Kidney (tissue), 14 donors: Measurements from ENCODE around the gene ERG28. TPM values are rescaled to one million over a fixed set of nuclear protein-coding genes. Genes with fewer than 3 reads are reported as not detected.

ENCODE experiments used
- DNase-seq, 5 donors: peaks; one replicate each; pipeline ENCODE4 v3.0.0-alpha.2; 2013 to 2020
- FAIRE-seq: peaks from 2 replicates; lab custom pipeline; 2012; peaks lifted over from hg19 to GRCh38; lab: Jason Lieb, UNC
- H3K27ac ChIP-seq, 2 donors: one replicate each; pipeline ENCODE4 v1.7.0; 2013; ENCODE audit warnings: low read depth in 2 of 2, low read length in 2 of 2, inconsistent platforms in 1 of 2
- H3K27me3 ChIP-seq: one replicate; pipeline ENCODE4 v1.7.1; 2013; ENCODE audit warnings: low read length, inconsistent platforms; ENCODE audit not compliant: control insufficient read depth, insufficient read depth
- H3K36me3 ChIP-seq, 3 donors: one replicate each; pipeline versions ENCODE4 v1.7.0 to v1.7.1; 2013; ENCODE audit warnings: low read length in 3 of 3, control low read depth in 1 of 3, inconsistent platforms in 1 of 3; ENCODE audit not compliant: insufficient read depth in 3 of 3, control insufficient read depth in 2 of 3
- H3K4me1 ChIP-seq, 3 donors: one replicate each; pipeline versions ENCODE4 v1.7.0 to v1.7.1; 2013; ENCODE audit warnings: low read length in 3 of 3, inconsistent platforms in 1 of 3, low read depth in 1 of 3; ENCODE audit not compliant: control insufficient read depth in 2 of 3, insufficient read depth in 2 of 3
- H3K4me3 ChIP-seq, 3 donors: one replicate each; pipeline versions ENCODE4 v1.7.0 to v1.8.1; 2013; ENCODE audit warnings: low read length in 3 of 3, control low read depth in 1 of 3, inconsistent platforms in 1 of 3
- H3K9ac ChIP-seq, 3 donors: one replicate each; pipeline versions ENCODE4 v1.7.0 to v1.7.1; 2013; ENCODE audit warnings: low read length in 3 of 3, control low read depth in 1 of 3, inconsistent platforms in 1 of 3
- H3K9me3 ChIP-seq, 3 donors: one replicate each; pipeline versions ENCODE4 v1.7.0 to v1.7.1; 2013; ENCODE audit warnings: low read length in 3 of 3, control low read depth in 1 of 3, inconsistent platforms in 1 of 3; ENCODE audit not compliant: control insufficient read depth in 2 of 3, insufficient read depth in 1 of 3
- intact Hi-C: fragments of 100-400 bp; cut with DNase I; formaldehyde crosslinking; loops from one replicate; pipeline ENCODE4 v1.11.1; 2022
- polyA plus RNA-seq: library from polyadenylated mRNA; stranded (reverse); fragments of 350-450 nt; fragmentation: Illumina TruSeq; extraction: RNeasy Lipid Tissue Mini Kit (QIAGEN cat#74804); gene quantifications from one replicate; pipeline ENCODE4 v1.2.3, GENCODE V29; 2014; ENCODE audit warnings: low read depth, low replicate concordance; ENCODE audit not compliant: insufficient read depth
- total RNA-seq: library from RNA; stranded (reverse); fragmentation: NEBNext Ultra II Directional; extraction: Animal tissue kit (Norgen Biotek cat#: 25700); gene quantifications from one replicate; pipeline ENCODE4 v1.2.1, GENCODE V29; 2021
- TF ChIP-seq, protein P1 (sequence below): IDR thresholded peaks from 3 replicates; pipeline ENCODE4 v1.5.1; 2012; ENCODE audit warnings: mild to moderate bottlenecking, moderate library complexity, borderline replicate concordance; ENCODE audit not compliant: insufficient read depth; ENCODE audit errors: extremely low read depth
- donor health status: control.
- donor health status: control.
- donor health status: control.
- donor health status: control.
- donor health status: control.
- donor health status: DM: yes; HTN: yes; CAD: no.
- donor health status: Normal renal cell carcinoma (clear cell type).

The ERG28 gene
- total and polyA plus RNA-seq, 2 donors from 2014 or later = 17.9 to 34.8 TPM

DNA sequence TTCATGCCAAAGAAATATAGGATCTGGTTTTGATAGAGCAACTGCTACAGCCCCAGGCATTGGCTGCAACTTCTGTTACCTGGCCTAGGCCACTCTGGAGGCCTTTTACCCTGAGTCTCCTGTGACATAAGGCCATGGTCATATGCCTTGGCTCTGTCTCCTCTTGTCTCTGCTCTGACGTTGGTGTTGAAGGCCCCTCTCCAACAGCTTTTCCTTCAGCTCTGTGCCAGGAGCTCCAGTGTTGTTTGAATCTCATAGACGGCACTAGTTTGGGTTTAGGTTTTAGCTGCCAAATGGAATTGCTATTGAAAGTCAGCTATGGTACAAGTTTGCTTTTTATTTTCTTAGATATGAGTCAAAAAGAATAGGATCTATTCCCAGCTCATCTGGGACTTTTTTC lies 41.4 kb upstream of the ERG28 start:
- FAIRE-seq = no peak
- Histone ChIP-seq H3K9me3 (no peaks in the 10 kb centered on the region), H3K36me3 (peaks cover 4 to 16% (median 11%) of the 10 kb centered on the region in 3 donors), H3K9ac (no peak overlapping the region), H3K4me1 (no peaks in the 10 kb centered on the region), H3K4me3 (no peak overlapping the region), H3K27ac (no peak overlapping the region), H3K27me3 (no peaks in the 10 kb centered on the region)
- DNase-seq = no peak
- TF ChIP-seq, protein P1, sequence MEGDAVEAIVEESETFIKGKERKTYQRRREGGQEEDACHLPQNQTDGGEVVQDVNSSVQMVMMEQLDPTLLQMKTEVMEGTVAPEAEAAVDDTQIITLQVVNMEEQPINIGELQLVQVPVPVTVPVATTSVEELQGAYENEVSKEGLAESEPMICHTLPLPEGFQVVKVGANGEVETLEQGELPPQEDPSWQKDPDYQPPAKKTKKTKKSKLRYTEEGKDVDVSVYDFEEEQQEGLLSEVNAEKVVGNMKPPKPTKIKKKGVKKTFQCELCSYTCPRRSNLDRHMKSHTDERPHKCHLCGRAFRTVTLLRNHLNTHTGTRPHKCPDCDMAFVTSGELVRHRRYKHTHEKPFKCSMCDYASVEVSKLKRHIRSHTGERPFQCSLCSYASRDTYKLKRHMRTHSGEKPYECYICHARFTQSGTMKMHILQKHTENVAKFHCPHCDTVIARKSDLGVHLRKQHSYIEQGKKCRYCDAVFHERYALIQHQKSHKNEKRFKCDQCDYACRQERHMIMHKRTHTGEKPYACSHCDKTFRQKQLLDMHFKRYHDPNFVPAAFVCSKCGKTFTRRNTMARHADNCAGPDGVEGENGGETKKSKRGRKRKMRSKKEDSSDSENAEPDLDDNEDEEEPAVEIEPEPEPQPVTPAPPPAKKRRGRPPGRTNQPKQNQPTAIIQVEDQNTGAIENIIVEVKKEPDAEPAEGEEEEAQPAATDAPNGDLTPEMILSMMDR = no peak
- intact Hi-C loops = no loop called here

DNA sequence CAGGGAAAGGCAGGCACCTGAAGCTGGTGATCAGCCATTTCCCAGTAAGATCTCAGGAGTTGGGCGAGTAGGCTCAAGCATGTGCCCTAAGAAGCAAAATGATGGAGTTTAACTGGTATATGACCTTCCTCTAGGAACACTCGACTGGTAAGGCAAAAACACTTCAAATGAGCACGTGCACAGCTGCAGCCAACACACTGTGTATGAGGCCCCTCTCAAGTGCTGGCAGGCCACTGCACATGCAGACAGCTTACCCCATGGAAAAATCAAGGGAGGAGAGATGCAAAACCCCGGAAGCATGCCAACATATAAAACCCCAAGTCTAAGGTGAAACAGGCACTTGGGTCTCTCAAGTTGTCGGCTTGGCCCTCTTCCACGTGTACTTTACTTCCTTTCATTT lies 39.6 kb upstream of the ERG28 start:
- Histone ChIP-seq H3K27ac (no peak overlapping the region), H3K36me3 (peaks cover 4 to 12% (median 11%) of the 10 kb centered on the region in 3 donors), H3K27me3 (no peaks in the 10 kb centered on the region), H3K4me1 (no peaks in the 10 kb centered on the region), H3K9ac (no peak overlapping the region), H3K4me3 (no peak overlapping the region), H3K9me3 (no peaks in the 10 kb centered on the region)
- TF ChIP-seq, protein P1 = no peak
- FAIRE-seq (no peak), DNase-seq (no peak)
- intact Hi-C loops = no loop called here

DNA sequence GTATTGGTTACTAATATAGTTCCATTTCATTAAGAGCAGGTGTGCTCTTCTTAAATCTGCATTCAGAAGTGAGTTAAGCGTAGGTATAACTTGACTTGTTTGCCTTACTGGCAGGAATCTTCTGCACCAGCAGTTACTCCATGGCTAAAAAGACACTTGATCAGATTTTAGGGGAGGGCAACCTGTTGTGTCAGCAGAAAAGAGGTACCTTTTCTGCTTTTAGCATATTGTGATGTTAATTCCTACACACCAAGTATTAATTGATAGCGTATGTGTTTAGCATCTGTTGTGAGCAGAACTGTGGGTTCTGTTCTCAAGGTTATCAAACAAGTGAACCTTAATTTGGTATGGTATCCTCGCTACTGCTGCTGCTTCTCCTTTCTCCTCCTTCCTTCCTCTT lies 38.7 kb upstream of the ERG28 start:
- FAIRE-seq (no peak), DNase-seq (no peak)
- Histone ChIP-seq H3K9ac (no peak overlapping the region), H3K4me3 (no peak overlapping the region), H3K27me3 (no peaks in the 10 kb centered on the region), H3K27ac (no peak overlapping the region), H3K9me3 (no peaks in the 10 kb centered on the region), H3K4me1 (no peaks in the 10 kb centered on the region), H3K36me3 (peaks cover 4 to 12% (median 11%) of the 10 kb centered on the region in 3 donors)
- intact Hi-C loops = no loop called here
- TF ChIP-seq, protein P1 = no peak

DNA sequence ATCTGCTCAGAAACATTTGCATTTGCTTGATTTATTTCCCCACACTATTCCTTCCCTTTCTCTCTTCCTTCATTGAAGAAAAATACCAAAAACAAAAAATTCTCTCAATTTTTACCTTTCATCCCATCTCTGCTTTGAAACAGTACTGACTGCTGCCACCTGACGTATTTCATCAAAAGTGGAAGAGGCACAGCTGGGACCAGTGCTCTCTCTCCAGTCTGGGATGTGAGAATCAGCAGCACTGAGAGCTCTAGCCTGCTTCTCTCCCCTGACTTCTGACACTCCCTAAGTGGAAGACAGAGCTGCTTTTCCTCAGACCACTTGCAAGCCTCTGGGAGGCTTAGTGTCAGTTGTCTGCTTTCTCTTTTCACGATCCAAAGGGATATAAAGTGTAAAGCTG lies 37.2 kb upstream of the ERG28 start:
- no peaks in the 10 kb centered on the region for H3K4me1 ChIP-seq
- intact Hi-C loops = no loop called here
- H3K9me3 ChIP-seq = no peaks in the 10 kb centered on the region
- H3K9ac ChIP-seq = no peak overlapping the region
- TF ChIP-seq, protein P1 = no peak
- no peak for FAIRE-seq
- H3K36me3 ChIP-seq = peaks cover 4 to 12% (median 9%) of the 10 kb centered on the region in 3 donors
- H3K4me3 ChIP-seq = no peak overlapping the region
- DNase-seq = no peak
- no peaks in the 10 kb centered on the region for H3K27me3 ChIP-seq
- H3K27ac ChIP-seq = no peak overlapping the region
